Measurements from ENCODE around the gene ISG20.

ISG20 gene

GRCh38 chr15:88613074-88613944, 25.5 kb upstream of the ISG20 start:
- Histone ChIP-seq H3K4me2 (ENCODE audit: low read depth, low read length, poor library complexity, severe bottlenecking) (no peak overlapping the region), H3K27me3 (ENCODE audit: insufficient read depth, low read length, poor library complexity, severe bottlenecking) (no peaks in the 10 kb centered on the region)

GRCh38 chr15:88615303-88616107, 23.3 kb upstream of the ISG20 start:
- Histone ChIP-seq H3F3A (ENCODE audit: low read depth) (no peaks in the 10 kb centered on the region), H3K9me3 (ENCODE audit: insufficient read depth, low read depth, low read length) (no peaks in the 10 kb centered on the region), H3K27me3 (ENCODE audit: insufficient read depth, low read length, poor library complexity, severe bottlenecking) (no peaks in the 10 kb centered on the region), H3K36me3 (ENCODE audit: insufficient read depth, low read length) (no peaks in the 10 kb centered on the region), H3K4me1 (ENCODE audit: insufficient read depth, low read length, poor library complexity, severe bottlenecking) (peaks cover 7% of the 10 kb centered on the region), H3K4me2 (ENCODE audit: low read depth, low read length, poor library complexity, severe bottlenecking) (no peak overlapping the region), H2AFZ (ENCODE audit: low read length) (no peak overlapping the region), H3K9me2 (replicated peaks; ENCODE audit: low read depth, low read length) (no peaks in the 10 kb centered on the region), H3K79me2 (ENCODE audit: insufficient read depth, low read length) (no peaks in the 10 kb centered on the region), H3K4me3 (ENCODE audit: low read length, poor library complexity, severe bottlenecking) (no peak overlapping the region), H3K9ac (ENCODE audit: low read depth, low read length, poor library complexity, severe bottlenecking) (no peak overlapping the region), H4K20me1 (ENCODE audit: insufficient read depth, low read length, poor library complexity, severe bottlenecking) (no peaks in the 10 kb centered on the region)
- TF ChIP-seq EZH2phosphoT487 (IDR thresholded peaks at IDR 0.05; ENCODE audit: borderline replicate concordance) (no peak), CTCF (conservative IDR thresholded peaks at IDR 0.05; ENCODE audit: low read length) (no peak)

More at GRCh38 chr15:88613074-88613944, 25.5 kb upstream of the ISG20 start:
- Histone ChIP-seq H3F3A (ENCODE audit: low read depth) (no peaks in the 10 kb centered on the region), H3K4me1 (ENCODE audit: insufficient read depth, low read length, poor library complexity, severe bottlenecking) (peaks cover 9% of the 10 kb centered on the region), H4K20me1 (ENCODE audit: insufficient read depth, low read length, poor library complexity, severe bottlenecking) (no peaks in the 10 kb centered on the region), H3K36me3 (ENCODE audit: insufficient read depth, low read length) (no peaks in the 10 kb centered on the region), H2AFZ (ENCODE audit: low read length) (no peak overlapping the region), H3K4me3 (ENCODE audit: low read length, poor library complexity, severe bottlenecking) (no peak overlapping the region), H3K79me2 (ENCODE audit: insufficient read depth, low read length) (no peaks in the 10 kb centered on the region), H3K9me2 (replicated peaks; ENCODE audit: low read depth, low read length) (no peaks in the 10 kb centered on the region), H3K9me3 (ENCODE audit: insufficient read depth, low read depth, low read length) (no peaks in the 10 kb centered on the region), H3K9ac (ENCODE audit: low read depth, low read length, poor library complexity, severe bottlenecking) (no peak overlapping the region)
- no peak for TF ChIP-seq CTCF (conservative IDR thresholded peaks at IDR 0.05; ENCODE audit: low read length)
- no peak for TF ChIP-seq EZH2phosphoT487 (IDR thresholded peaks at IDR 0.05; ENCODE audit: borderline replicate concordance)

- Histone ChIP-seq H3K4me1 (ENCODE audit: insufficient read depth, low read length, poor library complexity, severe bottlenecking) (no peaks in the 10 kb centered on the region), H3K27me3 (ENCODE audit: insufficient read depth, low read length, poor library complexity, severe bottlenecking) (no peaks in the 10 kb centered on the region), H2AFZ (ENCODE audit: low read length) (no peak overlapping the region), H3K36me3 (ENCODE audit: insufficient read depth, low read length) (no peaks in the 10 kb centered on the region), H3K9me3 (ENCODE audit: insufficient read depth, low read depth, low read length) (no peaks in the 10 kb centered on the region), H3K4me3 (ENCODE audit: low read length, poor library complexity, severe bottlenecking) (no peak overlapping the region), H3K4me2 (ENCODE audit: low read depth, low read length, poor library complexity, severe bottlenecking) (no peak overlapping the region), H4K20me1 (ENCODE audit: insufficient read depth, low read length, poor library complexity, severe bottlenecking) (no peaks in the 10 kb centered on the region), H3F3A (ENCODE audit: low read depth) (no peaks in the 10 kb centered on the region), H3K9ac (ENCODE audit: low read depth, low read length, poor library complexity, severe bottlenecking) (no peak overlapping the region), H3K9me2 (replicated peaks; ENCODE audit: low read depth, low read length) (no peaks in the 10 kb centered on the region), H3K79me2 (ENCODE audit: insufficient read depth, low read length) (peaks cover under 1% of the 10 kb centered on the region; the same call in 1 of the 2 replicates)
- TF ChIP-seq EZH2phosphoT487 (IDR thresholded peaks at IDR 0.05; ENCODE audit: borderline replicate concordance), result no peak
- TF ChIP-seq CTCF (conservative IDR thresholded peaks at IDR 0.05; ENCODE audit: low read length), result no peak
Observed at GRCh38 chr15:88616240-88616639, 22.6 kb upstream of the ISG20 start.

Data from Loucy (cell line).